ENCODE results near the gene H2BK1. TPM values are rescaled to one million over a fixed set of nuclear protein-coding genes. Genes with fewer than 3 reads are reported as not detected.

H2BK1 gene
- total RNA-seq, 1 donor from 2014 or later, result not detected

- no peak for TF ChIP-seq CTCF (IDR thresholded peaks at IDR 0.05)
- H3K36me3 Mint-ChIP-seq (ENCODE audit: unreplicated experiment), result peaks cover 2% of the 10 kb centered on the region
- DNase-seq (ENCODE audit: extremely low spot score, unreplicated experiment), result no peak
- H3K9me3 Mint-ChIP-seq (ENCODE audit: unreplicated experiment), result no peaks in the 10 kb centered on the region
- H3K4me1 Mint-ChIP-seq (ENCODE audit: unreplicated experiment), result peaks cover 65% of the 10 kb centered on the region
- peak overlapping the region; percentile 100 for H3K27ac Mint-ChIP-seq (ENCODE audit: unreplicated experiment)
- peak overlapping the region; percentile 82 for H3K4me3 Mint-ChIP-seq (ENCODE audit: unreplicated experiment)
- H3K27me3 Mint-ChIP-seq (ENCODE audit: unreplicated experiment), result no peaks in the 10 kb centered on the region
Observed at GRCh38 chr7:151250181-151251132, 40.2 kb upstream of the H2BK1 start.

- H3K36me3 Mint-ChIP-seq (ENCODE audit: unreplicated experiment), result no peaks in the 10 kb centered on the region
- TF ChIP-seq CTCF (IDR thresholded peaks at IDR 0.05), result no peak
- DNase-seq (ENCODE audit: extremely low spot score, unreplicated experiment), result no peak
- H3K9me3 Mint-ChIP-seq (ENCODE audit: unreplicated experiment), result no peaks in the 10 kb centered on the region
- H3K27ac Mint-ChIP-seq (ENCODE audit: unreplicated experiment), result peak overlapping the region; percentile 100
- peaks cover 69% of the 10 kb centered on the region for H3K4me1 Mint-ChIP-seq (ENCODE audit: unreplicated experiment)
- H3K4me3 Mint-ChIP-seq (ENCODE audit: unreplicated experiment), result peak overlapping the region; percentile 82
- no peaks in the 10 kb centered on the region for H3K27me3 Mint-ChIP-seq (ENCODE audit: unreplicated experiment)
Observed at GRCh38 chr7:151249732-151250072, 39.4 kb upstream of the H2BK1 start.

- no peaks in the 10 kb centered on the region for H3K9me3 Mint-ChIP-seq (ENCODE audit: unreplicated experiment)
- peak; percentile 92 for DNase-seq (ENCODE audit: extremely low spot score, unreplicated experiment)
- peaks cover 72% of the 10 kb centered on the region for H3K4me1 Mint-ChIP-seq (ENCODE audit: unreplicated experiment)
- no peak for TF ChIP-seq CTCF (IDR thresholded peaks at IDR 0.05)
- no peaks in the 10 kb centered on the region for H3K36me3 Mint-ChIP-seq (ENCODE audit: unreplicated experiment)
- H3K27me3 Mint-ChIP-seq (ENCODE audit: unreplicated experiment), result no peaks in the 10 kb centered on the region
- peak overlapping the region; percentile 100 for H3K27ac Mint-ChIP-seq (ENCODE audit: unreplicated experiment)
- peak overlapping the region; percentile 82 for H3K4me3 Mint-ChIP-seq (ENCODE audit: unreplicated experiment)
Observed at GRCh38 chr7:151249034-151249731, 38.9 kb upstream of the H2BK1 start.

GRCh38 chr7:151248346-151249033, 38.2 kb upstream of the H2BK1 start, which contains the start of gene SMARCD3:
Gene SMARCD3, minus strand, starts transcription at chr7:151248694. Its CDS starts 132 bp downstream, at chr7:151248562.
- no peak for TF ChIP-seq CTCF (IDR thresholded peaks at IDR 0.05)
- H3K9me3 Mint-ChIP-seq (ENCODE audit: unreplicated experiment), result no peaks in the 10 kb centered on the region
- H3K4me3 Mint-ChIP-seq (ENCODE audit: unreplicated experiment), result peak within 1 kb of the TSS; percentile 100
- peak within 1 kb of the TSS; percentile 100 for H3K27ac Mint-ChIP-seq (ENCODE audit: unreplicated experiment)
- H3K4me1 Mint-ChIP-seq (ENCODE audit: unreplicated experiment), result peaks cover 72% of the 10 kb centered on the region
- H3K36me3 Mint-ChIP-seq (ENCODE audit: unreplicated experiment), result no peaks in the 10 kb centered on the region
- no peaks in the 10 kb centered on the region for H3K27me3 Mint-ChIP-seq (ENCODE audit: unreplicated experiment)
- no peak for DNase-seq (ENCODE audit: extremely low spot score, unreplicated experiment)

All from osteocyte (in vitro differentiated cells).